ENCODE measurements around the gene SCN1A. TPM values are rescaled to one million over a fixed set of nuclear protein-coding genes. Genes with fewer than 3 reads are reported as not detected.

The SCN1A gene
- polyA plus RNA-seq, 1 donor (not counting 4 experiments of a cell fraction or from before 2014, with no cell fraction given) = not detected

GRCh38 chr2:165967746-165968145 is 160.1 kb downstream of the SCN1A start:
- no peak overlapping the region for H3K27ac ChIP-seq (ENCODE audit: control insufficient read depth, insufficient read depth, low read length)
- FAIRE-seq (no peak), DNase-seq (ENCODE audit: low read depth, low spot score) (no peak)
- no peak overlapping the region for H3K4me2 ChIP-seq (ENCODE audit: control insufficient read depth, extremely low read depth, insufficient read depth, low read depth, low read length)
- no peaks in the 10 kb centered on the region for H4K20me1 ChIP-seq (ENCODE audit: control insufficient read depth, extremely low read depth, insufficient read depth, low read length)
- no peak overlapping the region for H2AFZ ChIP-seq (ENCODE audit: control insufficient read depth, low read length)
- H3K79me2 ChIP-seq (ENCODE audit: control insufficient read depth, insufficient read depth, low read length) = no peaks in the 10 kb centered on the region
- TF ChIP-seq CTCF (optimal IDR thresholded peaks at IDR 0.05 in 1 of 3, IDR thresholded peaks at IDR 0.05 in 1 of 3, conservative IDR thresholded peaks at IDR 0.05 in 1 of 3; ENCODE audit: extremely low read depth in 1 of 3, insufficient read depth in 2 of 3, low read length in 3 of 3) (no peak), EZH2 (IDR thresholded peaks at IDR 0.05; ENCODE audit: low read length) (no peak)
- no peaks in the 10 kb centered on the region for H3K9me3 ChIP-seq (ENCODE audit: control insufficient read depth, low read depth, low read length)
- no peaks in the 10 kb centered on the region for H3K27me3 ChIP-seq (ENCODE audit: control insufficient read depth, extremely low read depth, insufficient read depth, low read length)
- dilution Hi-C loops (cut with MboI; ENCODE audit: extremely low pct_ligation_motif_present, low sequenced_read_pairs) = no loop called here
- H3K9ac ChIP-seq (ENCODE audit: control insufficient read depth, extremely low read depth, insufficient read depth, low read length) = no peak overlapping the region
- no peak overlapping the region for H3K4me3 ChIP-seq (ENCODE audit: control insufficient read depth in 2 of 3, extremely low read depth in 1 of 3, insufficient read depth in 2 of 3, low read depth in 1 of 3, low read length in 3 of 3)
- H3K4me1 ChIP-seq (ENCODE audit: control insufficient read depth, extremely low read depth, insufficient read depth, low read length) = no peaks in the 10 kb centered on the region
- H3K9me1 ChIP-seq (ENCODE audit: control insufficient read depth, extremely low read depth, insufficient read depth, low read length) = no peaks in the 10 kb centered on the region
- no peaks in the 10 kb centered on the region for H3K36me3 ChIP-seq (ENCODE audit: control insufficient read depth in 2 of 2, extremely low read depth in 1 of 2, insufficient read depth in 2 of 2, low read length in 2 of 2)

- Histone ChIP-seq H2AFZ (ENCODE audit: control insufficient read depth, low read length) (no peak overlapping the region), H3K27ac (ENCODE audit: control insufficient read depth, insufficient read depth, low read length) (no peak overlapping the region), H3K4me3 (ENCODE audit: control insufficient read depth in 2 of 3, extremely low read depth in 1 of 3, insufficient read depth in 2 of 3, low read depth in 1 of 3, low read length in 3 of 3) (no peak overlapping the region), H3K4me1 (ENCODE audit: control insufficient read depth, extremely low read depth, insufficient read depth, low read length) (no peaks in the 10 kb centered on the region), H3K4me2 (ENCODE audit: control insufficient read depth, extremely low read depth, insufficient read depth, low read depth, low read length) (no peak overlapping the region), H3K9me3 (ENCODE audit: control insufficient read depth, low read depth, low read length) (no peaks in the 10 kb centered on the region), H3K79me2 (ENCODE audit: control insufficient read depth, insufficient read depth, low read length) (no peaks in the 10 kb centered on the region), H3K36me3 (ENCODE audit: control insufficient read depth in 2 of 2, extremely low read depth in 1 of 2, insufficient read depth in 2 of 2, low read length in 2 of 2) (no peaks in the 10 kb centered on the region), H3K9me1 (ENCODE audit: control insufficient read depth, extremely low read depth, insufficient read depth, low read length) (no peaks in the 10 kb centered on the region), H4K20me1 (ENCODE audit: control insufficient read depth, extremely low read depth, insufficient read depth, low read length) (no peaks in the 10 kb centered on the region), H3K9ac (ENCODE audit: control insufficient read depth, extremely low read depth, insufficient read depth, low read length) (no peak overlapping the region), H3K27me3 (ENCODE audit: control insufficient read depth, extremely low read depth, insufficient read depth, low read length) (no peaks in the 10 kb centered on the region)
- no peak for FAIRE-seq
- DNase-seq (ENCODE audit: low read depth, low spot score) = no peak
- dilution Hi-C loops (cut with MboI; ENCODE audit: extremely low pct_ligation_motif_present, low sequenced_read_pairs) = no loop called here
- TF ChIP-seq CTCF (optimal IDR thresholded peaks at IDR 0.05 in 1 of 3, IDR thresholded peaks at IDR 0.05 in 1 of 3, conservative IDR thresholded peaks at IDR 0.05 in 1 of 3; ENCODE audit: extremely low read depth in 1 of 3, insufficient read depth in 2 of 3, low read length in 3 of 3) = no peak
These were observed 166.0 kb downstream of the SCN1A start for GRCh38 chr2:165961818-165962217.
